GM12875 (cell line): ENCODE data around the gene EMP1.

ENCODE experiments used
- H3K4me3 ChIP-seq: one replicate; pipeline ENCODE4 v1.5.1; 2011; ENCODE audit warnings: low read depth, low read length, control low read depth
- TF ChIP-seq, protein P1 (sequence below): IDR thresholded peaks from 2 replicates; pipeline ENCODE4 v1.5.1; 2011; ENCODE audit warnings: low read depth, mild to moderate bottlenecking, control low read depth, inconsistent platforms, low read length, moderate library complexity, borderline replicate concordance; ENCODE audit not compliant: insufficient read depth

Gene EMP1

DNA sequence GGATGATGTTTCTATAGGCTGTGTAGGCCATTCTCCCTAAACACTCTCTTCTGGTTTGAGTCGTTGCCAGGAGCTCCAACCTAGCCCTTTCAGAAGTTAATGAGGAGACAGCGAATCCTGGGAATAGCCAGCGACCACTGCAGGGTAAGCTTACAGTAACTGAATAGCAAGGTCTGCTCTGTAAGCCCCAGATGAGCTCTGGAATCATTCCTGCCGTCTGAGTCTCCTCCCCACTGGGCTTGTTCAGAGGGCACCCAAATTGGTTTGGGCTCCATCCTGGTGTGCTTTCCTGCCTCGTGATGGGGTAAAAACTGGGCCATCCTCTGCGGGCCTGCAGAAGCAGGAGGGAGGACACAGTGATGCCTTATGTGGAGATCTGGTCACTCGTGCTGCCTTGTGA, 43.3 kb upstream of the EMP1 start:
- TF ChIP-seq, protein P1, sequence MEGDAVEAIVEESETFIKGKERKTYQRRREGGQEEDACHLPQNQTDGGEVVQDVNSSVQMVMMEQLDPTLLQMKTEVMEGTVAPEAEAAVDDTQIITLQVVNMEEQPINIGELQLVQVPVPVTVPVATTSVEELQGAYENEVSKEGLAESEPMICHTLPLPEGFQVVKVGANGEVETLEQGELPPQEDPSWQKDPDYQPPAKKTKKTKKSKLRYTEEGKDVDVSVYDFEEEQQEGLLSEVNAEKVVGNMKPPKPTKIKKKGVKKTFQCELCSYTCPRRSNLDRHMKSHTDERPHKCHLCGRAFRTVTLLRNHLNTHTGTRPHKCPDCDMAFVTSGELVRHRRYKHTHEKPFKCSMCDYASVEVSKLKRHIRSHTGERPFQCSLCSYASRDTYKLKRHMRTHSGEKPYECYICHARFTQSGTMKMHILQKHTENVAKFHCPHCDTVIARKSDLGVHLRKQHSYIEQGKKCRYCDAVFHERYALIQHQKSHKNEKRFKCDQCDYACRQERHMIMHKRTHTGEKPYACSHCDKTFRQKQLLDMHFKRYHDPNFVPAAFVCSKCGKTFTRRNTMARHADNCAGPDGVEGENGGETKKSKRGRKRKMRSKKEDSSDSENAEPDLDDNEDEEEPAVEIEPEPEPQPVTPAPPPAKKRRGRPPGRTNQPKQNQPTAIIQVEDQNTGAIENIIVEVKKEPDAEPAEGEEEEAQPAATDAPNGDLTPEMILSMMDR: no peak

DNA sequence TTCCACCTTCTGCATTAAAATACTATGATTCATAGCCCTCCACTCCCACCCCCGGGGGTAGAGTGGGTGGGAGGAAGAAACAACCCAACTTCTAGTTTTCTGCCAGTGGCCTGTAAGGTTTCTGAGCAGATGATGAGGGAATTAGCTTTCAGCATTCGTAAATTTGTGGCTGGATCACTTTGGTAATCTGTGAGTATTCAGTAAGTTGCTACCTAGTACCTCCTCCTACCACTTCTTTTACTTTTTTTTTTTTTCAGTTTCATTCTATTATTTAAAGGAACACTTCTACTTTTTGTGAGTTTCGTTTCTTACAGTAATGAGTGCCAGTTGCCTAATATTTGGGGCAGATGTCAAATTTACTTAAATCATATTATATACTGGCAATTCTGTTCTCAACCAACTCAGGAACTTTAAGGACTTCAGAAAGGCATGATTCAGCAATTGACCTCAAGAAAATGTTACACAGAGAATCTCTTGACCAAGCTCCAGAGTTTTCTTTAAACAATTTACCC, 42.4 kb upstream of the EMP1 start:
- TF ChIP-seq, protein P1: no peak
- H3K4me3 ChIP-seq: no peak overlapping the region

More for the DNA sequence above, 43.3 kb upstream of the EMP1 start:
- H3K4me3 ChIP-seq: no peak overlapping the region

DNA sequence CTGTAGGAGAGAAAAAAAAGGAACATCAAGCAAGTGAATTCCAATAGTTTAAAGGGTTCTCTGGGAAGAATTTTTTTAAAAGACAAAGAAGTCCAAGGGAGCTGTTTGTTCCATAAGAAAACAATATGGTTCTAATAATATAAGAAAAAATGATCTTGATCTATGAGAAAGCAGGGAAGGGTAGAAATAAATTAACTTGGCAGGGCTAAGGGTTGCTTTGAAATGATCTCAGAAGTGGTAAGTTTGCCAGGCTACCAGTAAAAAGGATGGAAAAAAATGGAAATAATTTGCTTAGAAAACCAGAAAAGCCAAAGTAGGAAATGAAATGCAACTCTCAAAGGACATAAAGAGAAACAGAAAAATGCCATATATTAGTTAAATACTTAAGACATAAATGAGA, 41.7 kb upstream of the EMP1 start:
- H3K4me3 ChIP-seq: no peak overlapping the region
- TF ChIP-seq, protein P1: no peak

DNA sequence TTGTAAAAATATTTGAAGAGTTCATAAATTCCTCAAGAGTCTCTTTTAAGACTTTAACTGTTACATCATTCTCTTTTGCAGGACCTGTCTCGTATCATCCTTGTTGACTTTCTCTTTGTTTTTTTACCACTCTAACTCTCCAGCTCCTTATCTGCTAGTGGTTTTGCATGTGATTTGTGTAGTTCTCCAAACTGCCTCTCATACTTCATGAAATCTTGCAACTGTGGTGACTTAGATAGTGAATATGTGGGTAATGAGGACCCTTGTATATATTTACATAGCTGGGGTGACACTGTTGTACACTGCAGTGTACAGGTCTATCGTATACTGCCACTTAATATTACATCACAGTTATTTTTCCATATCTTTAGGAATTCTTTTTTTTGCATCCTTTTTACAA, 40.2 kb upstream of the EMP1 start:
- TF ChIP-seq, protein P1: no peak
- no peak overlapping the region for H3K4me3 ChIP-seq

DNA sequence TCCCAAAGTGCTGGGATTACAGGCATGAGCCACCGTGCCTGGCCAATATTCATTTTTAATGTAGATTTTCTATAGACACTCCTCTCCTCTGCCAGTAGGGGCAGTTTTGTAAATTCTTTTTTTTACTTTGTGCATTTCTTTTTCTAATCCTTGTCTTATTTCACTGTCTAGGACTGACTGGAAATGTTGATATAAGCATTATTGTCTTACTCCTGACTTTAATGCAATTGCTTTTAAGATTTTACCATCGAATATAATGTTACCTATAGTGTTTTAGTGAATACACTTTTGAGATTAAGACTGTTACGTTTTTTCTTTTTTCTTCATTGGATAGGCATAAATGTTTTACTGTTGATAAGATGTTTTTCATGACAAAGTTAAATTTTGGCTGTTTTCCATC, 35.4 kb upstream of the EMP1 start:
- no peak overlapping the region for H3K4me3 ChIP-seq
- TF ChIP-seq, protein P1: 0 out of 2 replicates have a peak, but pooled peaks have one; percentile 26

DNA sequence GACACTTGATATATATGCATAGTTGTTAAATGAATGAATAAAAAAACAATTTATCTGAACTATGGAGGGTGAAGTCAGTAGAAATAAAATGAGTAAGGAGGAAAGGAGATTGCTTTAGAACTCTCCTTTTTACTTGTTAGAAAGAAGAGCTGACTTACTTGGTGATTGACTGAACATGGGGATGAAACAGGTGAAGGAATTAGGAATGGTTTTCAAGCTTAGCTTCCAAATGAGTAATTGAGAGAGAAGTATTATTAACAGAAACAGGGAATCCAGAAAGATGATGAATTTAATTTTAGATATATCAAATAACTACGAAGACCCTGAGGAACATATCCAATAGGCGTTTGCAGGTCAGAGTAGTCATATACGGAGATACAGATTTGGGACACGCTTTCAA, 33.6 kb upstream of the EMP1 start:
- no peak overlapping the region for H3K4me3 ChIP-seq
- TF ChIP-seq, protein P1: no peak

DNA sequence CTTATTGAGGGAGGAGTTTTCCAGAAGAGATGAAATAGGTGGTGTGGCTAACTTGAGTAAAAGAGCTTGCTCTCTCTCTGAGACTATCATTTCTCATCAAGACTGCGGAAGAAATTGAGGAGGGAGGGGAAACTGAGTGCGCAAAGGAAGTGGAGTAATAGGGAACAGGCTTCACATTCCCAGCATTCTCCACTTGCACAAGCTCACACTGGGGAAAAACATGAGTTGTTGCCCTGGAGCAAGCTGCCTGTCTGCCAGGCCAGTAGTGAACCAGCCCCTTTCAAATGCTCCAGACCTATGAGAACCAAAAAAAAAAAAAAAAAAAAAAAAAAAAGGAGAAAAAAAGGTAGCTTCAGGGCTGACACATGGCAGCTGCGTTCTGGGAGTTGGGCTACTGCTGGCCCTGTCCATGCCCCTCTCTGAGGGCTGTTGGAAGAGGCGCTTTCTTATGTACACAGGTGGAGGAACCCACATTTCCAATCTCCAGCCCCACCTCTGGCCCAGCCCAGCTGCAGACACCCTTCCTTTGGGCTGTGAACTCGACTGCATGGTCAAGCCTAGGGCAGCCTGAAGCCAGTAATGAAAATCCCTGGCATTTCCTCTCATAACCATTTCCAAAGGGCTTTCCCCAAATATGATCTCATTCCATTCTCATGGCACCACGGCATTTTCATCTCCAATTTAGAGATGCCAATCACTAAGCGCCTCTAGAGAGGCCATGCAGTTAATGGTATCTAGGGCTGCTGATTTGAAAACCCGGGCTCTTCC, 32.5 kb upstream of the EMP1 start:
- TF ChIP-seq, protein P1: no peak

More for the DNA sequence above, 32.5 kb upstream of the EMP1 start:
- H3K4me3 ChIP-seq: no peak overlapping the region
